ENCODE measurements around the gene SERPINA9. TPM values are rescaled to one million over a fixed set of nuclear protein-coding genes. Genes with fewer than 3 reads are reported as not detected.

Gene SERPINA9
- total and polyA plus RNA-seq, 2 of the 8 experiments (the other 6 are each of a cell fraction or from before 2014, with no cell fraction given), result not detected

- WGBS, 2 experiments (ENCODE audit: extremely low coverage in 1 of 2, insufficient coverage in 1 of 2, insufficient read length in 1 of 2, insufficient replicate concordance in 2 of 2, low coverage in 1 of 2, low lambda C conversion rate in 2 of 2, missing lambda C conversion rate in 1 of 2), result 94% methylated on average over 6 of the region's 6 CpGs; no CpG with 5 or more reads in 1 of the 2 experiments
- no peak overlapping the region for H2BK5ac ChIP-seq (ENCODE audit: low read depth, low read length)
- TF ChIP-seq SIRT6 (IDR thresholded peaks at IDR 0.05; ENCODE audit: low read length) (no peak), HDAC2 (IDR thresholded peaks at IDR 0.05; ENCODE audit: borderline replicate concordance in 1 of 2, low read depth in 2 of 2, low read length in 2 of 2) (no peak), SP2 (IDR thresholded peaks at IDR 0.05; ENCODE audit: low read length) (no peak), PHF8 (conservative IDR thresholded peaks at IDR 0.05; ENCODE audit: low read depth, low read length) (no peak), RBBP5 (IDR thresholded peaks at IDR 0.05; ENCODE audit: borderline replicate concordance, low read depth, low read length) (no peak), EP300 (IDR thresholded peaks at IDR 0.05; ENCODE audit: borderline replicate concordance in 1 of 2, low read depth in 2 of 2, low read length in 2 of 2) (no peak), ZNF274 (IDR thresholded peaks at IDR 0.05; ENCODE audit: borderline replicate concordance, extremely low read depth, low read length) (no peak), ATF3 (IDR thresholded peaks at IDR 0.05; ENCODE audit: insufficient read depth, low read depth, low read length) (no peak), GTF2F1 (IDR thresholded peaks at IDR 0.05; ENCODE audit: borderline replicate concordance, low read depth, low read length) (no peak), SP1 (IDR thresholded peaks at IDR 0.05; ENCODE audit: low read depth, low read length) (no peak), BACH1 (IDR thresholded peaks at IDR 0.05; ENCODE audit: low read length) (no peak), SIN3A (conservative IDR thresholded peaks at IDR 0.05 in 1 of 2, IDR thresholded peaks at IDR 0.05 in 1 of 2; ENCODE audit: low read depth in 1 of 2, low read length in 2 of 2) (no peak), JUND (IDR thresholded peaks at IDR 0.05; ENCODE audit: low read length) (no peak)
Observed at GRCh38 chr14:94515856-94516255, 39.9 kb upstream of the SERPINA9 start.

More at GRCh38 chr14:94515856-94516255, 39.9 kb upstream of the SERPINA9 start:
- DNase-seq (ENCODE audit: low read depth in 1 of 2, low spot score in 2 of 2), result no peak
- no peaks in the 10 kb centered on the region for H3K79me1 ChIP-seq (ENCODE audit: low read depth, low read length)
- no peak overlapping the region for H2BK120ac ChIP-seq (replicated peaks; ENCODE audit: low read depth, low read length)
- H2BK12ac ChIP-seq (ENCODE audit: low read depth, low read length), result no peak overlapping the region
- no peak overlapping the region for H3K4ac ChIP-seq (replicated peaks; ENCODE audit: insufficient read length, low read depth, low read length)
- no peaks in the 10 kb centered on the region for H3K27me3 ChIP-seq (replicated peaks in 1 of 4; ENCODE audit: control insufficient read depth in 3 of 4, extremely low read depth in 1 of 4, insufficient read depth in 3 of 4, low read length in 3 of 4)
- H3K4me2 ChIP-seq (ENCODE audit: insufficient read depth in 1 of 2, low read depth in 2 of 2, low read length in 2 of 2), result no peak overlapping the region
- no peak overlapping the region for H3K4me3 ChIP-seq (ENCODE audit: extremely low read depth in 1 of 4, insufficient read depth in 2 of 4, low read depth in 3 of 4, low read length in 4 of 4)
- H3K27ac ChIP-seq (ENCODE audit: low read depth, low read length), result no peak overlapping the region
- peaks cover 0 to 12% (median 3%) of the 10 kb centered on the region in 4 experiments; a peak in 4 of 7 replicates for H3K4me1 ChIP-seq (replicated peaks in 1 of 4; ENCODE audit: control insufficient read depth in 3 of 4, insufficient read depth in 4 of 4, low read length in 3 of 4)
- H3K36me3 ChIP-seq (ENCODE audit: control insufficient read depth in 2 of 4, insufficient read depth in 4 of 4, low read length in 3 of 4), result no peaks in the 10 kb centered on the region
- H3K14ac ChIP-seq (ENCODE audit: insufficient read length), result no peak overlapping the region
- H2AFZ ChIP-seq (ENCODE audit: low read length), result no peak overlapping the region
- H2BK20ac ChIP-seq (ENCODE audit: low read length), result no peak overlapping the region
- H3K23me2 ChIP-seq (ENCODE audit: low read depth, low read length), result peaks cover 14% of the 10 kb centered on the region; the same call in 1 of the 2 replicates
- no peak overlapping the region for H4K8ac ChIP-seq (ENCODE audit: extremely low read depth, insufficient read depth, low read length)
- no peak overlapping the region for H4K91ac ChIP-seq (replicated peaks; ENCODE audit: insufficient read length, low read length)
- H2AK5ac ChIP-seq (ENCODE audit: low read depth, low read length), result 0 out of 2 replicates have a peak overlapping the region, but pooled peaks have one; percentile 53
- no peak for FAIRE-seq
- POLR2A ChIA-PET (ENCODE audit: partially characterized antibody), result no interaction called here
- H3K56ac ChIP-seq (replicated peaks; ENCODE audit: insufficient read length, low read depth, low read length), result no peak overlapping the region
- peaks cover 0 to 5% of the 10 kb centered on the region in 2 experiments for H4K20me1 ChIP-seq (replicated peaks in 1 of 2; ENCODE audit: control insufficient read depth in 1 of 2, insufficient read depth in 2 of 2, low read length in 2 of 2)
- no peak overlapping the region for H4K5ac ChIP-seq (ENCODE audit: insufficient read length, low read depth, low read length)
- CTCF ChIA-PET (ENCODE audit: partially characterized antibody), result interaction anchor here (0.6 to 2.4 kb wide), 4 partner anchors 17 to 82 kb away, joined by 3 to 10 read pairs (median 4); no protein-coding TSS in a partner anchor
- no peak overlapping the region for H3K9ac ChIP-seq (replicated peaks in 1 of 4; ENCODE audit: extremely low read depth in 1 of 4, low read depth in 3 of 4, low read length in 3 of 4)
- H3K18ac ChIP-seq (ENCODE audit: extremely low read depth, low read length), result no peak overlapping the region
- no peaks in the 10 kb centered on the region for H3K79me2 ChIP-seq (ENCODE audit: control insufficient read depth in 1 of 2, insufficient read depth in 2 of 2, low read length in 2 of 2)
- no peak overlapping the region for H3K23ac ChIP-seq (ENCODE audit: insufficient read length)
- no peak overlapping the region for H2BK15ac ChIP-seq (ENCODE audit: low read length)
- peaks cover 0 to 3% of the 10 kb centered on the region in 2 experiments; a peak in 1 of 4 replicates for H3K9me3 ChIP-seq (ENCODE audit: insufficient read depth in 2 of 2, low read depth in 1 of 2, low read length in 1 of 2)

Data from H1 (cell line).